Right kidney (tissue), 1 donor: ENCODE measurements around the gene IFIT5.
A peak's percentile ranks its signal among the peaks of the same experiment; 100 is the strongest.
"Not testable (repeated sequence)": the region's sequence is repeated elsewhere in the genome, so short reads cannot be mapped to it uniquely, and the experiment has no call there.

Experiments
- DNase-seq: peaks from one replicate; pipeline ENCODE4 v3.0.0-alpha.2; 2016

The IFIT5 gene

DNA sequence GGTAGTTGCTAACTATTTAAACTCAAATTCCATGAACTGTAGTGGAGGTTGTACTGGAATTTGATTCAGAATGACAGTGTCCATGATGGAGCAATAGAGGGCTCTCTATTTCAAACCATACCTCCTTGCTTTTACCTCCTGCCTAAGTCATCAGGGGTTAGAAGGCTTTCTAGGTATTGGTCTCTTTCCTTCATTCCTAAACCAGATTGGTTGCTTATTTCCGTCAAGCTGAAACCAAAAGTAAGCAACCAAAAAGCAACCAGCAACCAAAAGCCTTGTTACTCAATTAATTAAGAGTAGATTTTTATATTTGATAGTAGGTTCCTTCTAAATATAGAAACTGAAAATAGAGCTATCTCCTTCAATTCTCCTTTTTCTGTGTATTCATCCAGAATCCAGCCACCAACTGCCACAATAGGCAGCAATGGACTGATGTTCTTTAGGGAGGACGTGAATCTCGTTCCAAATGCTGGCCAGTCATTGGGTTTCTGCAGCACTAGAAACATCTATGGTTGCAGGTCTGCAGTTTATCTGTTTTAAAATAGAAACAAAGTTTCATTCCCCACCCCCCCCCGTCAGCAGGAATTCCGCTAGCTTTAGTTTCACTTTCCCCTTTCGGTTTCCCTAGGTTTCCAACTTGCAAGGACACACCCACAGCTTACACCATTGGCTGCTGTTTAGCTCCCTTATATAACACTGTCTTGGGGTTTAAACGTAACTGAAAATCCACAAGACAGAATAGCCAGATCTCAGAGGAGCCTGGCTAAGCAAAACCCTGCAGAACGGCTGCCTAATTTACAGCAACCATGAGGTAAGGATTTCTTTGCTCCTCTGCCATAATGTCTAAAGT lies 22.2 kb upstream of the IFIT5 start, which contains the start of gene IFIT1:
TSS of gene IFIT1 (plus strand) at position 717 of the 850 bp plus-strand sequence. CDS start at position 807, 90 bp downstream.
- DNase-seq = peak; percentile 68

DNA sequence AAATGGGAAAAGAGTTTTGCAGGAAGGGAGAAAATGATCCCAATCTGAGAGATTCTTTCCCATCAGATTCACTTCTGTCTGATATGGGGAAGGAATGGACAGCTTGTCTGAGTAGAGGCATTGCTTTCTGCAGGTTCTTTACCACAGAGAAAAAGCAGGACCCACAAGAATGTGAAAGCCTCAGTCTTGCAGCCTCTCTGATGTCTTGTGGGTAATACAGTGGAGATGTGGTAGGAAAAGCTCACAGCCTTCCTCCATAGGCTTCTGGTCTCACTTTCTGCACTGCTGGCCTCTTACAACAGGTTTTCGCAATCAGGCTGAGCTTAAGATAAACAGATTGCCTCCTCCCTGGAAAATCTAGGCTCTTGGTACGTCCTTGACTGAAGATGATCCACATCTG lies 21.4 kb upstream of the IFIT5 start:
- DNase-seq = peak; percentile 24

DNA sequence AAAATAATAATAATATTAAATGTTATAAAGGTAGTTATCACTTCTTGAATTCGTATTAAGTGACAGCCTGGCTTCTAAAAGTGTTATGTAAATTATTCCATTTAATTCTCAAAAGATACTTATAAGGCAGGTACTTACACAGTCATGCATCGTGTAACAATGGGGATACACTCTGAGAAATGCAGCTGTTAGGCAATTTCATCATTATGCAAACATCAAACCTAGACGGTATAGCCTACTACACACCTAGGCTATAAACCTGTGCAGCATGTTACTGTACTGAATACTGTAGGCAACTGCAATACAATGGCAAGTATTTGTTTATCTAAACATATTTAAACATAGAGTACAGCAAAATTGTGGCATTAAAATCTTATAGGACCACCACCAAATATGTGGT lies 20.5 kb upstream of the IFIT5 start:
- no peak for DNase-seq

DNA sequence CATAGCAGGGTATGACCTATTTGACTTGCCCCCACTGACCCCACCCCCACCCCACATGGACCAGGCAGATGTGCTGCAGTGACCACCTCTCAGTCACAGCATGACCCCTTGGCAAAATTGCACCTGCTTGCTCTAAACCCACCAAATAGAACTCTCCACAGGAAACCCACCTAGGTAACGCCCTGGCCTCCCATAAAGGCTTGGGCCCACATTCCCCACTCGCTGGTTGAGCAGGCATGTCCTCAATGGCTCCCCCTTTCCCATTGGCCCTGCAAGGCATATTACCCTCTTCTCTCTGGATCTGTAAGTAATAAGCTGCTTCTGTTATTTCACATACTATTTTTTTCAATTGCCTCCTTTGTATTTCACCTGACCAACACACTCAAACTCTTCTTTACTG lies 19.2 kb upstream of the IFIT5 start:
- DNase-seq = no peak

DNA sequence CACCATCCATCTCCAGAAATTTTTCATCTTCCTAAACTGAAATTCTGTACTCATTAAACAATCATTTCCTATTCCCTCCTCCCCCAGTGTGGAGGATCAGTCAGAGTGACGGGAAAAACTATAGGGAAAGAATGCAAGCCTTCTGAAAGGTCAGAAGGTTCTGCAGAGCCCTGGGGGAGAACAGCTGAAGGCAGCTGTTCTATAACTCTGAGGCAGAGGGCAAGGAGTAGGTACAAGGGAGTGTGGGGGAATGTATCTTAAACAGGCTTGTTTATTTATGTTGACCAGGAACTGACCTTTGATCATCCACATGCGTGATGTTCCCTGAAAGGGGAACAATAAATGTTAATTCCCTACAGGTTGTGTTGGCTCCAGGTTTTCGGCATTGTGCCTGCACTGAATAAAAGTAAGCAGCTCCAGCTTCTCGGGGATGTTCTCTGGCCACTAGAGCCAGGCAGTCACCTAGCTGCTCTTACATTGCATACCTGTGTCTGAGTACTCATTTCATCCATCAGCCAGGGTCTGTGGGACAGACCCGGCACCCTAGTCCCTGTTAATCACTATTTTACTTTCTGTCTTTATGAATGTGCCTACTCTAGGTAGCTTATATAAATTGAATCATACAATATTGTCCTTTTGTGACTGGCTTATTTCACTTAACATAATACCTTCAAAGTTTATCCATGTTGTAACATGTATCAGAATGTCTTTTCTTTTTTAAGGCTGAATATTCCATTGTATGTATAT lies 16.2 kb upstream of the IFIT5 start:
- no peak for DNase-seq

DNA sequence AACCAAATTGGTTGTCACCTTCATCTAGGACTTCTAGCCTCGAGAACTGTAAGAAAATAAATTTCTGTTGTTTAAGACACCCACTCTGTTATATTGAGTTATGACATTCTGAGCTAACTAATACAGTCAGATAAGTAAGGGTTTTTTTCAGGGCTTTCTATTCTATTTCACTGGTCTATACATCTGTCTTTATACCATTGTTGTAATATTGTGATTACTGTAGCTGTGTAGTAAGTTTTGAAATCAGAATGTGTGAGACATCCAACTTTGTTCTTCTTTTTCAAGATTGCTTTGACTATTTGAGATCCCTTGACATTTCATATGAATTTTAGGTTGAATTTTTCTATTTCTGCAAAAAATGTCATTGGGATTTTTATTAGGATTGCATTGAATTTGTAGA lies 14.4 kb upstream of the IFIT5 start:
- no peak for DNase-seq

DNA sequence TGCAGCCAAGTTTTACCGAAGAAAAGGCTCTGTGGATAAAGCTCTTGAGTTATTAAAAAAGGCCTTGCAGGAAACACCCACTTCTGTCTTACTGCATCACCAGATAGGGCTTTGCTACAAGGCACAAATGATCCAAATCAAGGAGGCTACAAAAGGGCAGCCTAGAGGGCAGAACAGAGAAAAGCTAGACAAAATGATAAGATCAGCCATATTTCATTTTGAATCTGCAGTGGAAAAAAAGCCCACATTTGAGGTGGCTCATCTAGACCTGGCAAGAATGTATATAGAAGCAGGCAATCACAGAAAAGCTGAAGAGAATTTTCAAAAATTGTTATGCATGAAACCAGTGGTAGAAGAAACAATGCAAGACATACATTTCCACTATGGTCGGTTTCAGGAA lies 11.3 kb upstream of the IFIT5 start:
- no peak for DNase-seq

DNA sequence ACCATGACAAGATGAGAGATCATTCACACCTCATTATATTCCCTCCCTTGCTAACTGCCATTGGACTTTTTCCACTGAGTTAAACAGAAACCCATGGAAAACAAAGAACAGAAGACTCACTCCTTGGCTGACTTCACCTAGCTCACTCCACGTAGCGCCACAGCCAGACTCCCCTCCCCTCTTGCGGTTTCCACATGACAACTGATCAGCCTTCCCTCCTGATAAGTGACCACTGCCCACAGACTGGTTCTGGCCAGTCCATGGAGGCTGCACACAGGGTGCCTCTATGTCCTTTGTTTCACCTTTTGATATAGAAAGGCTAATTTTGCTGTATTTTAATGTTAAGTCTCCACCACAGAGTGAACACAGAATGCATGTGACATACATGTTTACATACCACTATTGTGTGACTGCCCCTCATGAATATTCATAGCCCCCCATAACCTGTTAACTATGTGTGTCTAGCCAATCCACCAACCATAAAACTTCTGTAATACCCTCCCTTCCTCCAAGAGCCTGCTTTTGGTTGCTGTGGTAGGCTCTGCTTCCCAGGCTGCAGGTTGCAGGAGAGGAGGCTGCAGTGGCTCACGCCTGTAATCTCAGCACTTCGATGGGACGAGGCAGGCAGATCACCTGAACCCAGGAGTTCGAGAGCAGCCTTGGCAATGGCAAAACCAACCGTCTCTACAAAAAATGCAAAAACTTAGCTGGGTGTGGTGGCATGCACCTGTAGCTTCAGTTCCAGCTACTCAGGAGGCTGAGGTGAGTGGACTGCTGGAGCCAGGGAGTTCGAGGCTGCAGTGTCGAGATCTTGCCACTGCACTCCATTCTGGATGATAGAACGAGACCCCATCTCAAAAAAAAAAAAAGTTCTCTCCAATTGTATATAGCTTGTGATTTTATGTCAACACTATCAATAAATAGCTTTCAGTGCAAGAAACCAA lies 10.0 kb upstream of the IFIT5 start:
- DNase-seq = peak; percentile 20

DNA sequence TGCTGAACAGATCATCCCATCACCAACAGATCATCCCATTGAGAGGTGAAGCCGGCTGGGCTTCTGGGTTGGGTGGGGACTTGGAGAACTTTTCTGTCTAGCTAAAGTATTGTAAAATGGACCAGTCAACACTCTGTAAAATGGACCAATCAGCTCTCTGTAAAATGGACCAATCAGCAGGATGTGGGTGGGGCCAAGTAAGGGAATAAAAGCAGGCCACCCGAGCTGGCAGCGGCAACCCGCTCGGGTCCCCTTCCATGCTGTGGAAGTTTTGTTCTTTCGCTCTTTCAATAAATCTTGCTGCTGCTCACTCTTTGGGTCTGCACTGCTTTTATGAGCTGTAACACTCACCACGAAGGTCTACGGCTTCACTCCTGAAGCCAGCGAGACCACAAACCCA lies 8.2 kb upstream of the IFIT5 start:
- DNase-seq = not testable (repeated sequence)

DNA sequence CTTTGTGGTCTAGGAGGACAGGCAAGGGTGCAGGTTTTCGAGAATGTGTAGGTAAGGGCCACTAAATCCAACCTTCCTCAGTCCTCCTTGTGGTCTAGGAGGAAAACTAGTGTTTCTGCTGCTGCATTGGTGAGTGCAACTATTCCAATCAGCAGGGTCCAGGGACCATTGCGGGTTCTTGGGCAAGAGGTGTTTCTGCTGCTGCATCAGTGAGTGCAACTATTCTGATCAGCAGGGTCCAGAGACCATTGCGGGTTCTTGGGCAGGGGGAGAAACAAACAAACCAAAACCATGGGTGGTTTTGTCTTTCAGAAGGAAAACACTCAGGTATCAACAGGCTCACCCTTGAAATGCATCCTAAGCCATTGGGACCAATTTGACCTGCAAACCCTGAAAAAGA lies 6.6 kb upstream of the IFIT5 start:
- not testable (repeated sequence) for DNase-seq

DNA sequence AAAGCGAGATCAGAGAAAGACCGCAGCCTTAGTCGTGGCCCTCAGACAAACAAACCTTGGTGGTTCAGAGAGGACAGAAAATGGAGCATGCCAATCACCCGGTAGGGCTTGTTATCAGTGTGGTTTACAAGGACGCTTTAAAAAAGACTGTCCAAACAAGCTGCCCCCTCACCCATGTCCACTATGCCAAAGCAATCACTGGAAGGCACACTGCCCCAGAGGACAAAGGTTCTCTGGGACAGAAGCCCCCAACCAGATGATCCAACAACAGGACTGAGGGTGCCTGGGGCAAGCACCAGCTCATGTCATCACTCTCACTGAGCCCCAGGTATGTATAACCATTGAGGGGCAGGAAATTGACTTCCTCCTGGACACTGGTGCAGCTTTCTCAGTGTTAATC lies 5.1 kb upstream of the IFIT5 start:
- DNase-seq = not testable (repeated sequence)

DNA sequence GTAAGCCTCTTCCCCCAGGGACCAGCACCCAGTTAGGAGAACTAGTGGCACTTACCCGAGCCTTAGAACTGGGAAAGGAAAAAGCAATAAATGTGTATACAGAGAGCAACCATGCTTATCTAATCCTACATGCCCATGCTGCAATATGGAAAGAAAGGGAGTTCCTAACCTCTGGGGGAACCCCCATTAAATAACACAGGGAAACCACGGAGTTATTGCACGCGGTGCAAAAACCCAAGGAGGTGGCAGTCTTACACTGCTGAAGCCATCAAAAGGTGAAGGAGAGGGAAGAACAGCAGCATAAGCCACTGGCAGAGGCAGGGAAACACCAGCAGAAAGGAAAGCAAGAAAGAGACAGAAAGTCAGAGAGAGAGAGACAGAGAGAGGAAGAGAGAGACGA lies 3.8 kb upstream of the IFIT5 start:
- DNase-seq = not testable (repeated sequence)

DNA sequence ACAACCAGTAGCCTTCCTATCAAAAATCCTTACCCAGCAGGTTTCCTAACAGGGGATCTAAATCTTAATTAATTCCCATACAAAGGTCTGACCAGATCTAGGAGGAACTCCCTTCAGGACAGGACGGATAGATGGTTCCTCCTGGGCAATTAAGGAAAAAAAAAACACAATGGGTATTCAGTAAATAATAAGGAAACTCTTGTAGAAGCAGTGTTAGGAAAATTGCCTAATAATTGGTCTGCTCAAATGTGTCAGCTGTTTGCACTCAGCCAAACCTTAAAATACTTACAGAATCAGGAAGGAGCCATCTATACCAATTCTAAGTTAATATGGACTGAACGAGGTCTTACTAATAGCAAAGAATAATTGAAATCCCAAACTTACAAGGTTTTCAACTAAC lies 3.2 kb upstream of the IFIT5 start:
- DNase-seq = not testable (repeated sequence)

DNA sequence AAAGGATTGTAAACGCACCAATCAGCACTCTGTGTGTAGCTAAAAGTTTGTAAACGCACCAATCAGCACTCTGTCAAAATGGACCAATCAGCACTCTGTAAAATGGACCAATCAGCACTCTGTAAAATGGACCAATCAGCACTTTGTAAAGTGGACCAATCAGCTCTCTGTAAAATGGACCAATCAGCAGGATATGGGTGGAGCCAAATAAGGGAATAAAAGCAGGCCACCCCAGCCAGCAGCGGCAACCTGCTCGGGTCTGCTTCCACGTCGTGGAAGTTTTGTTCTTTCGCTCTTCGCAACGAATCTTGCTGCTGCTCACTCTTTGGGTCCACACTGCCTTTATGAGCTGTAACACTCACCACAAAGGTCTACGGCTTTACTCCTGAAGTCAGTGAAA lies 2.1 kb upstream of the IFIT5 start:
- DNase-seq = not testable (repeated sequence)

DNA sequence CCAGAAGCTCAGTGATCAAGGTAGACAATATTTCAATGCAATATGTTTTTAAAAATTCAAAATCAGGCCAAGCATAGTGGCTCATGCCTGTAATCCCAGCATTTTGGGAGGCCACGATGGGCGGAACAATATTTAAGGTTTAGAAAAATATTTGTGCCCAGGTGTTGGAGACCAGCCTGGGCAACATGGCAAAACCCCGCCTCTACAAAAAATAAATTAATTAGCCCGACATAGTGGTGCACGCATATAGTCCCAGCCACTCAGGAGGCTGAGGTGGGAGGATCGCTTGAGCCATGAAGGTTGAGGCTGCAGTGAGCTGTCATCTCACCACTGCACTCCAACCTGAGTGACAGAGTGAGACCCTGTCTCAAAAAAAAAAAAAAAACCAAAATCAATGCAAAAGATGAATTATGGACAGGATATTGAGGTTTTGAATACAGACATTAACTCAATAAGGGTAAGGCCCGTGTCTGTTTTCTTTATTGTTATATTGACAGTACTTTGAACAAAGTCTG lies 913 bp upstream of the IFIT5 start:
- no peak for DNase-seq

DNA sequence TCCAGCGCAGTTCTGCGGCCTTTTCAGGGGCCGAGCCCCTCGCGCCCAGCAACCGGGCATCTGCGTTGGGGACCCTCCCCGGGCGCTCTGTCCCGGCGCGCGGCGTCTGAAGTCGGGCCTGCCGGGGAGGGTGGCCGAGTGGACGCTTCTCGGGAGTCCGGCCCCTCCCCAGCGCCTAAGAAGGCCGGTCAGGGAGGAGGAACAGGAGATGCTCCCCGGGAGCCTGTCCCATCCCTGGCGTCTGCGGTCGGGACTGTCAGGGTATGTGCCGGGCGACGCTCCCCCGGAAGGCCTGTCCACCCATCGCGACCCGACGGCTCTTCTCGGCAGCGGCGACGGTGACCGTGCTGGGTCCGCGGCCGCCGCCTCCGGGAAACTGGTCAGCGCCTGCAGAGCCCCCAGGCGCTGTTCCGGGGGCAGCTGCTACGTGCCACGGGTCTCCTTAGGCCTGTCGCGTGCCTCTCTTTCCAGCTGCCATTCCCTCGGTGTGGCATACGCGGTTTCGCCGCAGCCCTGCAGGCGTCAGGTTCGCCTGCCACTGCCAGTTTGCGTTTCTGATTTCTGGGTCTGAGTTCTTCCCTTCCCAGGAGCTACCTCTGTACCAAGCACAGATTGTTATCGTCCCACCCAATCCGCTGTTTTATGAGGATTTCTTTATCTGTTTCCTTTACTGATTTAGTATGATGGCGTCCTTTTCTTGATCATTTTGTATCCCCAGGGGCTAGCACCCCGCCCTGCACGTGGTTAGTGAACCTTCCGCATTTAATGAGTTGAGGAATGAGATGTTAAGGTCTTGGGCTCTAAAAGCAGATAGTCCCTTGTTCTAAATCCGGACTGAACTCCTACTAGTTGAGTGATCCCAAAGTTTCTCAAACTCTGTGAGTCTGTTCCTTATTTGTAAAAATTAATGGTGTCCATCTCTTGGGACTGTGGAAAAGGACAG lies 782 bp downstream of the IFIT5 start:
- no peak for DNase-seq

DNA sequence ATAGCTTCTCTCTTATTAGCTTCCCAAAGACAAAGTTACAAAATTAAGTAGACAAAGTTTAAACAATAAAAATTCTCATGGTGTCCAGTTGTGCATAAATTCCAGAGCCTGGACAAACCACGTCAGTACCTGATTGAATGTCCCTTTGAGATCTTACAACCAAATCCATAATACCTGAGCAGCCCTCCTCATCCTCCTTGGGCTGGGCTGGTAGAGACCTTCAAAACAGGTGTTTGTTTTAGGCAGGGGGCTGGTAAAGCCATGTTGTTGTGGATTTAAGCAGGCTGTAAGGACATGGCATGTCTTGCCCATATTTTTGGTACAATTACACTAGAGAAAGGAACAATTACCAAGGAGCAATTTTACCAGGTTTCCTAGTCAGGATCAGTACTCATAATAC lies 2.1 kb downstream of the IFIT5 start:
- no peak for DNase-seq

DNA sequence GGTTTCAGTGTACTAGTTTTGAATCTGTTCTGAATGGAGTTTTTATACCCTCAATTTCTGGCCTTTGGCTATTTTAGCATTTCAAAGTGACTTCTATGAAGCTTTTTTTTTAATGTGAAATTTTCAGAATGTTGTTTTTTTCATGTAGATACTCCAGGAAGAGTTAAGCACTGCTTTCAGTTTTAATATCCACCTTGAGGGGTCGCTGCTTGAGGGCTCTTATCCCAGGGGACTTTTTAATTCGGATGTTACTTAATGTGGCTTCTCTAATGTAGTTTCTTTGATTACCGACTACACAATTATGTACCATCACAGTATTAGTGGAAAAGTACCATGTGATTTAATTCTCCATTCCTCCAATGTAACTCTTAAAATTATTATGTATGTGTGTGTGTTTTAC lies 5.2 kb downstream of the IFIT5 start:
- no peak for DNase-seq

DNA sequence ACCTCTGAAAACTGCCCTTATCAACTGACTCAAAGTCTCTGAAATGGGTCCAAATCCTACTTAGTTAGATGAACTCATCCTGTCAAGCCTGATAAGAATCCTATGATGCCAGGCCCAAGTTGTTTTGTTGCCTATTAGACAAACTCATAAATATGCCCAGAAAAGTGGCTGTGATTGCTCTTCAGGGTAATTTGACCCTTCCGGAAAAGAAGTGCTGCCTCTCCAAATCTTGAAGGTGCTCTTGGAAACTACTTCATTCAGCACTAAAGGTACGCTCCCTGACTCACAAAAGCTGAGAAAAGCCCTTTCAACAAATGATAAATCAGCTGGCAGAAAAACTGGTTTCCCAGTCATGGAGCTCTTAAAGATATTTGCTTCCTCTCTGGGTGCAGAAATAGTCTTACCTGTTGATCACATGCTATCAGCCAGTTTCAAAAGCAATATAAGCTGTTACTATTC lies 6.7 kb downstream of the IFIT5 start:
- no peak for DNase-seq

DNA sequence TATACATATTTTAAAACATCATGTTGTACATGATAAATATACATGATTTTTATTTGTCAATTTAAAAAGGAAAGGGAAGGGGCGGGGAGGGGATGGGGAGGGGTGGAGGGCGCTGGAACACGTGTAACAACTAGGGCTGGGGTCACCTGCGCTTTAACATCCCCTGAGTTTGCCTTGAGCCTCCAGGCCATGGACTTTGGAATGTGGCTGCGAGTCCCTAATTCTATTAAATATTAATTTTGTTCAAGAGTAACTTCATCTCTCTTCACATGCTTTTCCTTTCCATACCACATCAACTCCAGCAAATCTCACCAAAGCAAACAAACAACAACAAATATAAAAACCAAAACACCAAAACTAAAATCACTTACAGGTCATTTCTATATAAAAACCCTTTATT lies 10.6 kb downstream of the IFIT5 start:
- DNase-seq = no peak
